ENCODE measurements around the gene LDLR.
"Not testable (repeated sequence)": the region's sequence is repeated elsewhere in the genome, so short reads cannot be mapped to it uniquely, and the experiment has no call there.

Gene LDLR

GRCh38 chr19:11108746-11109145, 19.5 kb downstream of the LDLR start:
- DNase-seq, result no peak

- no peak for DNase-seq
Observed at GRCh38 chr19:11111117-11111770, 22.0 kb downstream of the LDLR start.

GRCh38 chr19:11111771-11112144, 22.5 kb downstream of the LDLR start:
- DNase-seq, result no peak

DNA sequence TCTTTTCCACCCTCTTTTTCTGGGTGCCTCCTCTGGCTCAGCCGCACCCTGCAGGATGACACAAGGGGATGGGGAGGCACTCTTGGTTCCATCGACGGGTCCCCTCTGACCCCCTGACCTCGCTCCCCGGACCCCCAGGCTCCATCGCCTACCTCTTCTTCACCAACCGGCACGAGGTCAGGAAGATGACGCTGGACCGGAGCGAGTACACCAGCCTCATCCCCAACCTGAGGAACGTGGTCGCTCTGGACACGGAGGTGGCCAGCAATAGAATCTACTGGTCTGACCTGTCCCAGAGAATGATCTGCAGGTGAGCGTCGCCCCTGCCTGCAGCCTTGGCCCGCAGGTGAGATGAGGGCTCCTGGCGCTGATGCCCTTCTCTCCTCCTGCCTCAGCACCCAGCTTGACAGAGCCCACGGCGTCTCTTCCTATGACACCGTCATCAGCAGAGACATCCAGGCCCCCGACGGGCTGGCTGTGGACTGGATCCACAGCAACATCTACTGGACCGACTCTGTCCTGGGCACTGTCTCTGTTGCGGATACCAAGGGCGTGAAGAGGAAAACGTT, 24.0 kb downstream of the LDLR start:
- DNase-seq, result no peak

GRCh38 chr19:11115042-11115441, 25.8 kb downstream of the LDLR start:
- DNase-seq, result no peak

GRCh38 chr19:11115895-11116446, 26.7 kb downstream of the LDLR start:
- DNase-seq, result no peak

DNA sequence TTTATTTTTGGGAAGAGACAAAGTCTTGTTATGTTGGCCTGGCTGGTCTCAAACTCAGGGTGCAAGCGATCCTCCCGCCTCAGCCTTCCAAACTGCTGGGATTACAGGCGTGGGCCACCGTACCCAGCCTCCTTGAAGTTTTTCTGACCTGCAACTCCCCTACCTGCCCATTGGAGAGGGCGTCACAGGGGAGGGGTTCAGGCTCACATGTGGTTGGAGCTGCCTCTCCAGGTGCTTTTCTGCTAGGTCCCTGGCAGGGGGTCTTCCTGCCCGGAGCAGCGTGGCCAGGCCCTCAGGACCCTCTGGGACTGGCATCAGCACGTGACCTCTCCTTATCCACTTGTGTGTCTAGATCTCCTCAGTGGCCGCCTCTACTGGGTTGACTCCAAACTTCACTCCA, 27.2 kb downstream of the LDLR start:
- DNase-seq, result no peak

- not testable (repeated sequence) for DNase-seq
Observed at GRCh38 chr19:11121963-11122362, 32.7 kb downstream of the LDLR start.

- DNase-seq, result no peak
Observed at GRCh38 chr19:11123114-11123513, 33.9 kb downstream of the LDLR start.

DNA sequence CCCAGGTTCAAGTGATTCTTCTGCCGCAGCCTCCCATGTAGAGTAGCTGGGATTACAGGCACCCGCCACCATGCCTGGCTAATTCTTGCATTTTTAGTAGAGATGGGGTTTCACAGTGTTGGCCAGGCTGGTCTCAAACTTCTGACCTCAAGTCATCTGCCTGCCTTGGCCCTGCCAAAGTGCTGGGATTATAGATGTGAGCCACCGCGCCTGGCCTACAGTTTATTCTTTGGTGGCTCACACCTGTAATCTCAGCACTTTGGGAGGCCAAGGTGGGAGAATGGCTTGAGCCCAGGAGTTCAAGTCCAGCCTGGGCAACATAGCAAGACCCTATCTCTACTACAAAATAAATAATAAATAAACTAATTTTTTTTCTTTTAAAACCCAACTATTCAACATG, 34.9 kb downstream of the LDLR start:
- not testable (repeated sequence) for DNase-seq

DNA sequence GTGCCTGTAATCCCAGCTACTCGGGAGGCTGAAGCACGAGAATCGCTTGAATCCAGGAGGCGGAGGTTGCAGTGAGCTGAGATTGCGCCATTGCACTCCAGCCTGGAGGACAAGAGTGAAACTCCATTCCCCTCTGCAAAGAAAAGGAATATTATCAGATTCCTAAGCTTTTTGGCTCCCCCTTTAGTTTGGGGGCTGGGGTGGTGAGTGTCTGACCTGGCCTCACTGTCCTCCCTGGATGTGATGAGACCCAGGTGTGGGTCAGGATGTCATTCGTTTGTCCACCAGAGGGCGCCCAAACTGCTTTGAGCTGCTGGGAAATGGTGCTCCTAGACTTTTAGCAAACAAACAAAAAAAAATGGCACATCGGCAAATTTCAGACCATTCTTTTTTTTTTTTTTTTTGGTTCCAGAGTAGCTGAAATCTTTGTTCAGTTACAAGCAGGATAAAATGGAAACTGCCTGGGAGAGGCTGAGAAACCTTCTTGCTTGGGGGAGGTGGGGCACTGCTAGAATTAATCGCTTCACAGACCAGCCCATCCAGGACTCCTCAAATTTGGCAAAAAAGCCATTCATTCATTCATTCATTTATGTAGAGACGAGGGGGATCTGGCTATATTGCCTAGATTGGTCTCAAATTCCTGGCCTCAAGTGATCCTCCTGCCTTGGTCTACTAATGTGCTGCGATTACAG, 36.9 kb downstream of the LDLR start:
- peak; percentile 76 for DNase-seq

DNA sequence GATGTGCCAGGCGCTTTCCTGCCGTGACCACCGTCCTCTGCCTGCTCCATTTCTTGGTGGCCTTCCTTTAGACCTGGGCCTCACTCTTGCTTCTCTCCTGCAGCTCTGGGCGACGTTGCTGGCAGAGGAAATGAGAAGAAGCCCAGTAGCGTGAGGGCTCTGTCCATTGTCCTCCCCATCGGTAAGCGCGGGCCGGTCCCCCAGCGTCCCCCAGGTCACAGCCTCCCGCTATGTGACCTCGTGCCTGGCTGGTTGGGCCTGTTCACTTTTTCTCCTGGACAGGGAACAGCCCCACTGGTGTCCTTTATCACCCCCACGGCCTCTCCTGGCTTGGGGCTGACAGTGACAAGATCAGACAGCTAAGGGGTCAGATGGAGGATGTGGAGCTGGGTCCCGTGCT, 38.6 kb downstream of the LDLR start:
- no peak for DNase-seq

GRCh38 chr19:11130824-11131455, 41.7 kb downstream of the LDLR start:
- peak; percentile 72 for DNase-seq

DNA sequence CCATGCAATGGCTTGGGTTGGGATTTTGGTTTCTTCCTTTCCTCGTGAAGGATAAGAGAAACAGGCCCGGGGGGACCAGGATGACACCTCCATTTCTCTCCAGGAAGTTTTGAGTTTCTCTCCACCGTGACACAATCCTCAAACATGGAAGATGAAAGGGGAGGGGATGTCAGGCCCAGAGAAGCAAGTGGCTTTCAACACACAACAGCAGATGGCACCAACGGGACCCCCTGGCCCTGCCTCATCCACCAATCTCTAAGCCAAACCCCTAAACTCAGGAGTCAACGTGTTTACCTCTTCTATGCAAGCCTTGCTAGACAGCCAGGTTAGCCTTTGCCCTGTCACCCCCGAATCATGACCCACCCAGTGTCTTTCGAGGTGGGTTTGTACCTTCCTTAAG, 42.2 kb downstream of the LDLR start:
- DNase-seq, result no peak

- no peak for DNase-seq
Observed at GRCh38 chr19:11136400-11137101, 47.3 kb downstream of the LDLR start.

DNA sequence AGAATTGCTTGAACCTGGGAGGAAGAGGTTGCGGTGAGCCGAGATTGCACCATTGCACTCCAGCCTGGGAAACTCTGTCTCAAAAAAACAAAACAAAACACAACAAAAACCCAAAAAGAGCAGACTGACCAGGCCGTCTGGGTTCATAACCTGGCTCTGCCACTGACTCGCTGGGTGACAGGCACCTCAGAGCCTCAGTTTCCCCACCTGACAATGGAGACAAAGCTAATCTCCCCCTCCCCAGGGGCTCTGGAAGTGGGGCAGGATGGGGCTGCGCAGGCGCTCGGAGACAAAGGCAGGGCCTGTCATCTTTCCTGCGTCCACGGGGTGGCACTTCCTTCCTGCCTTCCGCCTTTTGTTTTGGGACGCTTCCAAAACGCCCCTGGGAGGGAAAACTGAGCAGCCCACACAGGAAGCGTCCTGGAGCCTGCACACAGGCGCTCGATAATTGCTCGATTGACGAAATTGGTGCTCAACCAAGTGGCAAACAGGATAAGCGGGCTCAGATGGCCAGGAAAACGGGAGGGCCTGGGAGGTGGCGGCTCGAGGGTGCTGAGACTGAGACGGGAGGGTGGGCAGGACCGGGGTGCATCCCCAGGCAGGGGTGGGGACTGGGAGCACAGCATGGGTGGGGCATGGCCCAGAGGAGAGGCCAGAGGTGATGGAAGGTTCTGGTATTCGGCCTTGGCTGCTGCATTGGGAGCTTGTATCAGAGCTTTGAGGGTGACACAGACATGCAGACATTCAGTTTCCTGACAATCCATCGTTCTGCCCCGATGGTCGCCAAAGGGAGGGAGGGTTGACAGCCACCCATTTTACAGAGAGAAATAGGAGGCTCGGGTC, 48.5 kb downstream of the LDLR start:
- peak; percentile 49 for DNase-seq

DNA sequence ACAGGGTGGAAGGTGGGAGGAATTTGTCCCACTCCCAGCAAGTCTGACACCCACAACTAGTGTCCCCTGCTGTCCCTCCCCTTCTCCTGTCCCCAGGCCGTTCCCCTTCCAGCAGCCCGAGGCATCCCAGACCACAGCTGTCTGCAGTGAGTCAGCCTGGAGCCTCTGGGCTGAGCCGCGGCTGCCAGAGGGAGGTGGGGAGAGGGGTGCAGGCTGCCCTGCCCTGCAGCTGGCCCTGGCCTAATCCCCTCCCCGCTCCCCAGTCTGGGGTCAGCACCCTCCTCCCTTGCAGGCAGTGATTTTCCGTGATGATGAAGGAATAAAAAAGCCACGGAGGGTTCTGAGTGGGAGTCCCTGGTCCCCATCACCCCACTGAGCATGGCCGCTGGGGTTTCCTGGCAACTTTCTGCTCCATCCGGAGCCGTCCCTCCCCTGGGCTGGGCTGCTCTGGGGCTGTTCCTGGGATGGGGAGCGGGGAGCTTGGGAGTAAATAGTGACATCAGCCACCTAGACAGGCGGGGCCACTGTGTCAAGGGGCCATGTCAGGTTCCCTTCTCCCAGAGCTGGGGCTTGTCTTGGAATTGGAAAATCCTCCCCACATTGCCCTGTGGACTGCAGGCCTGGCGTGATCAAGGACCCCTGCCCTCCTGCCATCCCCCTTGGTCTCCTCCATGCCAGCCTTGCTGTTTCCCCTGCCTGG, 49.5 kb downstream of the LDLR start:
- no peak for DNase-seq

- not testable (repeated sequence) for DNase-seq
Observed at GRCh38 chr19:11140023-11140538, 50.8 kb downstream of the LDLR start.

- DNase-seq, result no peak
Observed at GRCh38 chr19:11140896-11141295, 51.6 kb downstream of the LDLR start.

- no peak for DNase-seq
Observed at GRCh38 chr19:11141937-11142527, 52.8 kb downstream of the LDLR start.
